Central memory CD8-positive, alpha-beta T cell (primary cell): ENCODE measurements around the gene SPECC1.
"Not testable (repeated sequence)": the region's sequence is repeated elsewhere in the genome, so short reads cannot be mapped to it uniquely, and the experiment has no call there.

Experiments used
- ATAC-seq: fragments of 150-1000 bp; cut with Tn5 transposase; replicated peaks from 2 replicates; pipeline ENCODE4 v1.10.0; 2022; ENCODE audit warnings: mild to moderate bottlenecking, moderate FRiP score, moderate number of reproducible peaks; ENCODE audit not compliant: poor library complexity, severe bottlenecking; ENCODE audit errors: extremely low read depth
- DNase-seq, 2 donors: peaks; one replicate each; pipeline ENCODE4 v3.0.0; 2021; ENCODE audit warnings: low spot score in 2 of 2
- H3K27ac Mint-ChIP-seq: one replicate; pipeline ENCODE4 v1.8.0; 2022; ENCODE audit warnings: low read depth, mild to moderate bottlenecking, moderate library complexity, mixed read lengths
- H3K27me3 Mint-ChIP-seq: one replicate; pipeline ENCODE4 v1.8.0; 2022; ENCODE audit warnings: mixed read lengths
- H3K36me3 Mint-ChIP-seq: one replicate; pipeline ENCODE4 v1.8.0; 2022; ENCODE audit warnings: mild to moderate bottlenecking, moderate library complexity, mixed read lengths; ENCODE audit not compliant: insufficient read depth
- H3K4me1 Mint-ChIP-seq: one replicate; pipeline ENCODE4 v1.8.0; 2022; ENCODE audit warnings: mixed read lengths
- H3K4me3 Mint-ChIP-seq: one replicate; pipeline ENCODE4 v1.8.0; 2022; ENCODE audit warnings: mild to moderate bottlenecking, moderate library complexity, mixed read lengths
- H3K9me3 Mint-ChIP-seq: one replicate; pipeline ENCODE4 v1.8.0; 2022; ENCODE audit warnings: mixed read lengths

SPECC1 gene

DNA sequence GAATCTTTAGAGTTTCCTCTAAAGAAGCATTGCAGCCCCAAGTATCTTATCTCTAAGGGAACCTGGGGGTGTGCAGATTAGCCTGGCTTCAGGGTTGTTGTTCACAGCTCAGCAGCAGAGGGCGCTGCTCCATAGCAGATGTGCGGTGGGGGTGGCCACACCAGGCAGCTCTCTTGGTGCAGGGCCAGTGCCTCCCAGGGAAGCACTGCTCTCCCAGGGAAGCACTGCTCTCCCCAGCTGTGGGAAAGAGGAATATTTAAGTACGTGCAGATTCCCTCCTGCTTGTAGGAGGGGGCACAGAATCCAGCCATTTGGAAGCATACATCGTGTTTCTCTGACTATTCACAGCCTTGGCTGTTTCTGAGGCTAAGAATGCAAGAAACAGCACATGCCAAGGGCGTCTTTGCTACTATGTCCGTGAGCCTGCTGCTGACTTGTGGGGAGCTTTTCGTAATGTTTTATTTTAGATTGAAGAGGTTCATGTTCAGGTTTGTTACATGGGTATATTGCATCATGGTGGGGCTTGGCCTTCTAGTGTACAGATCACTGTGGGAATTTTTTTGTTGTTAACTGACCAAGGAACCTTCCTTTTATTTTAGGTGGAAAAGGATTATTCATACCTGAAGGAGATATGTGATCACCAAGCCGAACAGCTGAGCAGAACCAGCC, 217.8 kb downstream of the SPECC1 start:
- H3K9me3 Mint-ChIP-seq = no peaks in the 10 kb centered on the region
- H3K36me3 Mint-ChIP-seq = peaks cover 5% of the 10 kb centered on the region
- H3K27ac Mint-ChIP-seq = no peak overlapping the region
- ATAC-seq = peak; percentile 73
- H3K4me1 Mint-ChIP-seq = no peaks in the 10 kb centered on the region
- peak; percentile 48 to 55 for DNase-seq
- peaks cover 9% of the 10 kb centered on the region for H3K27me3 Mint-ChIP-seq
- H3K4me3 Mint-ChIP-seq = no peak overlapping the region

DNA sequence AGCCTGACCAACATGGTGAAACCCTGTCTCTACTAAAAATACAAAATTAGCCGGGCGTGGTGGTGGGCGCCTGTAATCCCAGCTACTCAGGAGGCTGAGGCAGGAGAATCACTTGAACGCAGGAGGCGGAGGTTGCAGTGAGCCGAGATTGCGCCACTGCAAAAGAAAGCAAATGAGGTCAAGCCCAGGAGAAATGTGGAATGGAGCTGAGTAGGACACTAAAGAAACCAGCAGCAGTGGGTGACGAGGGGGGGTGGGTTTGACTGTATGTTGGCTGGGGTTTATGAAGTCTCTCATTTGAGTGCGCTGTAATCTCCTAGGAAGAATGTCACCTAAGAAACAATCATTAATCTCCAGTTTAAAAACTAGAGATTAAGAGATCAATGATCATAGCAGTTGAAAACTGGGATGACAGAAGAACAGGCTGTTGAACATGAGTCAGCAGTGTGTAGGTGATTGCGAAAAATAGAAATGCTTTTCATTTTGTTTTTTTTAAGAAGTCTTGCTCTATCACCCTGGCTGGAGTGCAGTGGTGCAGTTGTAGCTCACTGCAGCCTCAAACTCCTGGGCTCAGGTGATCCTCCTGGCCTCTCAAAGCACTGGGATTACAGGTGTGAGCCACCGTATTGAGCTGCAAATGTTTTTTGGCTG, 218.7 kb downstream of the SPECC1 start:
- H3K4me3 Mint-ChIP-seq, H3K36me3 Mint-ChIP-seq, DNase-seq, H3K27me3 Mint-ChIP-seq, H3K9me3 Mint-ChIP-seq, H3K27ac Mint-ChIP-seq, H3K4me1 Mint-ChIP-seq, ATAC-seq: not testable (repeated sequence)

DNA sequence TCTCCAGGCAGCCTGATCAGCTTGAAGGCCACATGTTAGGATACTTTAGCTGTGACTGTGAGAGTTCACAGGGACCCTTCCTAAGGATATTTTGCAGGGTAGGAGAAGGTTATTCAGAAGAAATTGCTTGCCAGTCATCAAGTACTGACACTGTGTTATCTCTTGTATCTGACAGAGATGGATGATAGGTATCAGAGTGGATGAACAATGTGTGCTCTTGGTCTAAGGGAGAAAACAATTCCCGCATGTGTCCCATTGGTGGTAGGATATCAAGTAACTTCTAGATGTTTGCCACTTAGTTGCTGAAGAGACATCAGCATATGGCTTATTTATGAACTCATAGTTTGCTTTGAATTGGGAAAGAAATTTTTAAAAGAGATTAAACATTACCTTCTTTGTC, 219.3 kb downstream of the SPECC1 start:
- peaks cover 4% of the 10 kb centered on the region for H3K36me3 Mint-ChIP-seq
- no peak for ATAC-seq
- H3K4me1 Mint-ChIP-seq = no peaks in the 10 kb centered on the region
- no peak overlapping the region for H3K4me3 Mint-ChIP-seq
- no peak for DNase-seq
- H3K27me3 Mint-ChIP-seq = no peaks in the 10 kb centered on the region
- H3K9me3 Mint-ChIP-seq = no peaks in the 10 kb centered on the region
- H3K27ac Mint-ChIP-seq = no peak overlapping the region

DNA sequence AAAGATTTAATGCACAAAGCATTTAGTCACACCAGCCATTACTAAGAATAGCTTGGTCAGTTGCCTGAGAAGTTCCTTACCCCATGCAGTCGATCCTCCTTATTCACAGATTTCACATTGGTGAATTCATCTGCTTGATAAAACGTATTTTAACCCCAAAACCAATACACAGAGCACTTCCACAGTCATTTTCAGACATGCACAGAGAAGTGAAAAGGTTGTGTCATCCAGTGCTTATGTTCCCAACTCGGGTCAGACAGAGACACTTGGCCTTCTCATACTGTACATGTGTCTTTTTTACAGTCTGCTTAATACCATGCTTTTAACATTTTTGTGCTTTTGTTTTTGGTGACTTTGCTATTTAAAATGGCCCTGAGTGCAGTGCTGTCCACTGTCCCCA, 219.7 kb downstream of the SPECC1 start:
- H3K27ac Mint-ChIP-seq = no peak overlapping the region
- DNase-seq (no peak), ATAC-seq (no peak)
- no peaks in the 10 kb centered on the region for H3K27me3 Mint-ChIP-seq
- peaks cover under 1% of the 10 kb centered on the region for H3K4me1 Mint-ChIP-seq
- H3K36me3 Mint-ChIP-seq = peaks cover 4% of the 10 kb centered on the region
- H3K9me3 Mint-ChIP-seq = no peaks in the 10 kb centered on the region
- no peak overlapping the region for H3K4me3 Mint-ChIP-seq

DNA sequence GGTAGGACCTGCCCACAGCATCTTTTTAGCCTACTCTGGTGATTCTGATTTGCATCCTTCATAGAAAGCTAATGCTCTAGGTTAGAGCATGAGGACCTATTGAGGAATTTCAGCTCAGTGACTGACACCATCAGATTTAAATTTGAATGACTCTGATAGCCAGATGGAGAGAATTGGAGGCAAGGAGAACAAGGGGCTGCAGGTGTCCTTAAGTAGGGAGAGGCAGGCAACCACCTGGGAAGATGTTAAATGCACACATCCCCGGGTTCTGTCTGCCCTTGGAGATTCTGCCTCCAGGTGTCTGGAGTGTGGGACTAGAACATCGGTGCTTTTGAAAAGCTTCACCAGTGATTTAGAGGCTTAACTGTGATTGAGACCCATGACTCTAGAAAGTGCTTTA, 221.8 kb downstream of the SPECC1 start:
- Mint-ChIP-seq H3K27ac (no peak overlapping the region), H3K36me3 (peaks cover 4% of the 10 kb centered on the region), H3K27me3 (no peaks in the 10 kb centered on the region), H3K4me3 (no peak overlapping the region), H3K9me3 (no peaks in the 10 kb centered on the region), H3K4me1 (peaks cover 10% of the 10 kb centered on the region)
- DNase-seq (no peak), ATAC-seq (no peak)

DNA sequence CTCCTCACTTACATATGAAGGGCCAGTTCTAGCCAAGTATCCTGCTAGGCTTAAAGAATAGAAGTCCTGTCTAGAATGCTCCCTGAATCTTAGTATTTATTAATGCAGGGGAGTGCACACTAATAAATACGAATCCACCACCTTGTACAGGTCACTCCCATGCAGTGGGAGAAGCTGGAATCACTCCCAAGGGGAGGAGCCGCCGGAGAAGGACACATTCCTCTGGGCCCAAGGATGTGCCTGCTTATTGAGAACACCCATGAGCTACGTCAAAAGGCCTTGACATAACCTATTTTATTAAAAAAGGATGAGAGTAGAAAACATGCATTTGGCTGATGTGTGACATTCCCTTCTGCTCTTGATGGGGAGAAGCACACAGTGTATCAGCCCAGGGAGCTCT, 223.5 kb downstream of the SPECC1 start:
- Mint-ChIP-seq H3K27ac (no peak overlapping the region), H3K27me3 (no peaks in the 10 kb centered on the region), H3K36me3 (peaks cover 4% of the 10 kb centered on the region), H3K4me1 (peaks cover 10% of the 10 kb centered on the region), H3K9me3 (no peaks in the 10 kb centered on the region), H3K4me3 (no peak overlapping the region)
- no peak for ATAC-seq
- no peak for DNase-seq

DNA sequence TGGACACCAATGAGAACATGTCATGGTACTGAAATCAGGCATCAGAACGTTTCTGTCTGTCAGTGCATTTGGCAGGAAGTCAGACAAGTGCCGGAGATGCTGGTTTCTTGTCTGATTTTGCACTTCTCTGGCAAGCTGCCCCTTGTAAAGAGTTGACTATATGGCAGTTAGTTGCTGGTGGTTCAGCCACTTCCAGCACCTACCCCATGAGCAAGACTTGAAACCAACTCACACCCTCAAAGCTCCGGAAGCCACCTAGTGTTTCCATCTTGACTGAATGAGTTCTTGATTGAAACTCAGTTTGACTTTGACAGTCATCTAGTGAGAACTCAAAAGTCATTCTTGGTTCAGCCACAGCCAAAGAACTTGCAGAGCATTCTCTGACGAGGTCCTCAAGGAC, 225.1 kb downstream of the SPECC1 start:
- ATAC-seq = peak; percentile 88
- H3K4me3 Mint-ChIP-seq = peak overlapping the region; percentile 19
- no peaks in the 10 kb centered on the region for H3K9me3 Mint-ChIP-seq
- DNase-seq = peak in 1 of 2 donors; percentile 20
- no peaks in the 10 kb centered on the region for H3K27me3 Mint-ChIP-seq
- peaks cover 10% of the 10 kb centered on the region for H3K4me1 Mint-ChIP-seq
- peak overlapping the region; percentile 59 for H3K27ac Mint-ChIP-seq
- peaks cover 4% of the 10 kb centered on the region for H3K36me3 Mint-ChIP-seq

DNA sequence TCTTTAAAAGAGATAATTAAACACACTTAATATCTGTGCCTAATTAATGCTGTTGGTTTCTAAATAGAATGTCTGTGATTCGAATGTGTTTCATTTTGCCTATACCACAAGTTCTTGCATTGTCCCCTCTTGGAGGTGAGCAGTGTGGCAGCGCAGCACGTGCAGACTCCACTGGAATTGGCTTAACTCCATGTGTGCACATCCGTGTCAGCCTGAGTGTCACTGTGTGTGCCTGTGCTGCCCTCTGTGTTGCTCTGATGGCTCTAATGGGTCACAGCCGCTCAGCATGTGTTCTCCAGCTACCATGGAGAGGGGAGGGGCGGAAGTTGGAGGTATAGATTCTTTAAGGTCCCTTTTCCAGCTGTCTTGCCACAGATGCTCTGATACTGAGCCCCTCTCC, 226.6 kb downstream of the SPECC1 start:
- DNase-seq (no peak), ATAC-seq (no peak)
- Mint-ChIP-seq H3K36me3 (peaks cover 4% of the 10 kb centered on the region), H3K4me1 (peaks cover 10% of the 10 kb centered on the region), H3K27me3 (no peaks in the 10 kb centered on the region), H3K27ac (no peak overlapping the region), H3K9me3 (no peaks in the 10 kb centered on the region), H3K4me3 (no peak overlapping the region)

DNA sequence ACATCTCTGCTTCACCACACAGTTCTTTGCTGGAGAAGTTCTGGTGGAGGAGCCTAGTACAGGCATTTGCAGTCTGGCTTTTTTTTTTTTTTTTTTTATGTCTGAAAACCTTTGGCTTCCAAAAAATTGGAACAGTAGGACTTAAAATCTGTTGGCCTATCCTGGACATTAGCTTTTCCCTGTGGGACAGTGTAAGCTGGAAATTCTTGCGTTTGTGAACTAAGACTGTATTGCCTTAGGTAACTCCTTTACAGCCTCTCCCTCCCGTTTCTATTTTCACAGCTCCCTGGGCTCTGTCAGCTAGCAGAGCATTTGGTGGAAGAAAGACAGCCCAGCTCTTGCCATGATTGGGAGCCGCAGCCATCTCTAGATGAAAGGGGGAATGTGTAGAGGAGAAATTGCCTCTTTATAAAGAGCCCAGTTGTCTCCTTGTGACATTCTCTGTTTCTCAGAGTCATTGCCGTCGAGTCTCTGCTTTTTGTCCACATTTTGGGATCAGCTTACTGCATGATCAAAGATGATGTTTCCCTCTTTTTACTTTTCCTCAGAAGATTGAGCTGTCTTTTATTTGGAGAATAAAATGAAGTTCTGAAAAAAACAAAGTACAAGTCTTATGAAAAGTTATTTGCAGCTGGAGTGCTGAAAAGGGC, 227.5 kb downstream of the SPECC1 start:
- H3K27ac Mint-ChIP-seq = no peak overlapping the region
- DNase-seq (no peak), ATAC-seq (no peak)
- H3K27me3 Mint-ChIP-seq = no peaks in the 10 kb centered on the region
- H3K4me3 Mint-ChIP-seq = no peak overlapping the region
- peaks cover 10% of the 10 kb centered on the region for H3K4me1 Mint-ChIP-seq
- H3K9me3 Mint-ChIP-seq = no peaks in the 10 kb centered on the region
- peaks cover 4% of the 10 kb centered on the region for H3K36me3 Mint-ChIP-seq

DNA sequence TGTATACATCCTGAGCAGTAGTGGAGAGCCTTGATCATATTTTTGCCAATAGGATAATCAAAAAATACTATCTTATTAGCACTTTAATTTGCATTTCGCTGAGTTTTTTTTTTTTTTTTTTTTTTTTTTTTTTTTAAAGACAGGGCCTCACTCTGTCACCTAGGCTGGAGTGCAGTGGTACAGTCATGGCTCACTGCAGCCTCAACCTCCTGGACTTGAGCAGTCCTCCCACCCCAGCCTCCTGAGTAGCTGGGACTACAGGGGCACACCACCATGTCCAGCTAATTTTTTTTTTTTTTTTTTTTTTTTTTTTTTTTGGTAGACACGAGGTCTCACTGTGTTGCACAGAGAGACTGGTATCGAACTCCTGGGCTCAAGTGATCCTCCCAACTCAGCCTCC, 230.6 kb downstream of the SPECC1 start:
- not testable (repeated sequence) for H3K27me3 Mint-ChIP-seq, H3K9me3 Mint-ChIP-seq, H3K4me3 Mint-ChIP-seq, H3K27ac Mint-ChIP-seq, DNase-seq, H3K36me3 Mint-ChIP-seq, ATAC-seq, H3K4me1 Mint-ChIP-seq

DNA sequence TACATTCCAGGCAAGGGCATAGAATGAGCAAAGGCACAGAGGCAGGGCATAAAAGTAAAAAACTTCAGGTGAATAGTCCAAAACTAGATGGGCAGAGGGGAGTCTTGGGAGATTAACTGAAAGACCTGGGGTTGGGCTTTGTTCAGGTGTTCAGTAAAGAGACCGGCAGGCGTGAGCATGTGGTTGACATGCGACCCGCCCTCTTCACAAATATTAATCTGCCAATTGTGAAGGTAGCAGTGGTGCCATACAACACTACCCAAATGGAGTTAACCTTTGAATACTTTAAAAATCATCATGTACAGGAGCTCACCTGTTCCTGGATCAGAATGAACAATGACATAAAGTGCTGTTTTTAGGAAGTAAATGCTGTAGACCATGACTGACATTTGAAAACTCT, 232.7 kb downstream of the SPECC1 start:
- ATAC-seq (no peak), DNase-seq (no peak)
- no peaks in the 10 kb centered on the region for H3K27me3 Mint-ChIP-seq
- H3K4me1 Mint-ChIP-seq = no peaks in the 10 kb centered on the region
- H3K36me3 Mint-ChIP-seq = peaks cover 2% of the 10 kb centered on the region
- H3K9me3 Mint-ChIP-seq = no peaks in the 10 kb centered on the region
- no peak overlapping the region for H3K4me3 Mint-ChIP-seq
- H3K27ac Mint-ChIP-seq = no peak overlapping the region

DNA sequence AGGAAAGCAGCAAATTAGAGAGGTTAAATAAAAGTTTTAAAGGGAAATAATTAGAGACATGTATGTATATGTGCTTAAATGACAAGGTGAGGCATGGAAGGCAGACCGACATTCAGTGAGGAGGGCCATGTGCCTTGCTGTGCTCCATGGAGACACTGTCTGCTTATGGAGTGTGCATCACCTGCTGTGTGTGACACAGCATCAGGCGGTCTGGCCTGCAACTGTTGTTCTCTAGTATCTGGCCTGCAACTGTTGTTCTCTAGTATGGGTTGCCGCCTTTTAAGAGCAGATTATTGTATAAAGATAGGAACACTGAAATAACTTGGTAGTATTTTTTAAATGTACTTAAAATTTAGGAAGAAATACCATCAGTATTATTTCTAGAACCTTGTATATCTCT, 233.1 kb downstream of the SPECC1 start:
- DNase-seq (no peak), ATAC-seq (no peak)
- Mint-ChIP-seq H3K27ac (no peak overlapping the region), H3K36me3 (peaks cover 4% of the 10 kb centered on the region), H3K4me1 (no peaks in the 10 kb centered on the region), H3K4me3 (no peak overlapping the region), H3K9me3 (no peaks in the 10 kb centered on the region), H3K27me3 (no peaks in the 10 kb centered on the region)

DNA sequence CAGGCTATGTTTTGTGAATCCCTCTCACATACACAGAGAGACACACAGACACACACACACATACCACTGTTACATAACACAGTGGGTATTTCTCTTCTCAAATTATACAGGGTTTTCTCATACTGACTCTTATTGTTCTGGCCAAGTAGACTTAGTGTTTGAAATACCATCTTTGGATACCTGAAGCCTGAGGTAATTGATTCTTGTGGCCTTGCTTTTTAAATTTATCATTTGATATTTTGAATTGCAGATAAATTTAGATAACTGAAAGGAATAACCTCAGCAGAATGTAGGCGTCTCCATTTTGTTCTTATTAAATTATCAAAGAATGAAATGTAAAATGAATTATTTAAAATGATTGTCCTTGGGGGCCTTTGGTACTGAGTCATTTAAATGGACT, 234.4 kb downstream of the SPECC1 start:
- no peaks in the 10 kb centered on the region for H3K4me1 Mint-ChIP-seq
- peaks cover 4% of the 10 kb centered on the region for H3K36me3 Mint-ChIP-seq

More for the DNA sequence above, 234.4 kb downstream of the SPECC1 start:
- Mint-ChIP-seq H3K9me3 (no peaks in the 10 kb centered on the region), H3K27me3 (no peaks in the 10 kb centered on the region), H3K27ac (no peak overlapping the region), H3K4me3 (no peak overlapping the region)
- DNase-seq = no peak
- ATAC-seq = no peak
